GM12865 (cell line): ENCODE measurements around the gene RBM26.

Experiments used
- DNase-seq: peaks from one replicate; pipeline ENCODE4 v3.0.0; 2010; ENCODE audit warnings: low read depth
- H3K4me3 ChIP-seq: 2 replicates; pipeline ENCODE4 v1.5.1; 2011; ENCODE audit warnings: mild to moderate bottlenecking, low read depth, low read length, control low read depth
- CTCF ChIP-seq: IDR thresholded peaks from 2 replicates; pipeline ENCODE4 v1.5.1; 2011; ENCODE audit warnings: low read length, control low read depth, low read depth, inconsistent platforms; ENCODE audit not compliant: insufficient read depth; ENCODE audit errors: missing control alignments

Gene RBM26

GRCh38 chr13:79423801-79424642 lies 18.0 kb upstream of the RBM26 start:
- peak; percentile 50 for TF ChIP-seq CTCF
- DNase-seq, result peak; percentile 55
- H3K4me3 ChIP-seq, result no peak overlapping the region

GRCh38 chr13:79423340-79423739 lies 17.3 kb upstream of the RBM26 start:
- DNase-seq, result no peak
- H3K4me3 ChIP-seq, result no peak overlapping the region
- TF ChIP-seq CTCF, result no peak

- no peak for DNase-seq
- no peak for TF ChIP-seq CTCF
- no peak overlapping the region for H3K4me3 ChIP-seq
Measured at GRCh38 chr13:79419365-79419764, 13.3 kb upstream of the RBM26 start.

GRCh38 chr13:79417741-79418140 lies 11.7 kb upstream of the RBM26 start:
- no peak overlapping the region for H3K4me3 ChIP-seq
- TF ChIP-seq CTCF, result no peak
- no peak for DNase-seq

- TF ChIP-seq CTCF, result no peak
- no peak for DNase-seq
- H3K4me3 ChIP-seq, result no peak overlapping the region
Measured at GRCh38 chr13:79413521-79413920, 7.5 kb upstream of the RBM26 start.

- no peak overlapping the region for H3K4me3 ChIP-seq
- no peak for DNase-seq
- TF ChIP-seq CTCF, result no peak
Measured at GRCh38 chr13:79409828-79410227, 3.8 kb upstream of the RBM26 start.
